Bladder microvascular endothelial cell (primary cell): ENCODE data around the gene INIP. TPM values are rescaled to one million over a fixed set of nuclear protein-coding genes. Genes with fewer than 3 reads are reported as not detected.

Experiments
- total RNA-seq: library from RNA; depleted of rRNA; stranded (reverse); fragments of >200 nt; gene quantifications from 2 replicates; pipeline ENCODE4 v1.2.3, GENCODE V29; 2014

INIP gene, protein sequence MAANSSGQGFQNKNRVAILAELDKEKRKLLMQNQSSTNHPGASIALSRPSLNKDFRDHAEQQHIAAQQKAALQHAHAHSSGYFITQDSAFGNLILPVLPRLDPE
- 9.7 and 22.0 TPM in 2 replicates for total RNA-seq

GRCh38 chr9:112717661-112718331 lies at the start of gene INIP:
Gene INIP, minus strand, starts transcription at chr9:112718117. Its CDS starts 1,632 bp downstream, at chr9:112716485.

GRCh38 chr9:112750016-112750763 lies 32.3 kb upstream of the INIP start, which contains the start of gene SNX30:
Gene SNX30, plus strand, starts transcription at chr9:112750760. Its CDS starts 242 bp downstream, at chr9:112751002.

Other genes with a start within 250 kb of the INIP start
- gene KIAA1958, start 231.3 kb downstream of the INIP start, total RNA-seq = 0.32 and 5.4 TPM in 2 replicates
- gene SNX30, start 32.6 kb upstream of the INIP start, total RNA-seq = 3.9 and 7.4 TPM in 2 replicates
- not detected in 2 replicates for gene SLC46A2, start 172.8 kb upstream of the INIP start, total RNA-seq